GM20431 (cell line): ENCODE data around the gene MPC1.

Experiments used
- in situ Hi-C: fragments of 300-500 bp; cut with MseI, MboI; formaldehyde crosslinking; loops from one replicate; pipeline ENCODE4 v1.15.0; 2020; ENCODE audit warnings: low sequenced_read_pairs; ENCODE audit not compliant: unreplicated experiment

MPC1 gene

DNA sequence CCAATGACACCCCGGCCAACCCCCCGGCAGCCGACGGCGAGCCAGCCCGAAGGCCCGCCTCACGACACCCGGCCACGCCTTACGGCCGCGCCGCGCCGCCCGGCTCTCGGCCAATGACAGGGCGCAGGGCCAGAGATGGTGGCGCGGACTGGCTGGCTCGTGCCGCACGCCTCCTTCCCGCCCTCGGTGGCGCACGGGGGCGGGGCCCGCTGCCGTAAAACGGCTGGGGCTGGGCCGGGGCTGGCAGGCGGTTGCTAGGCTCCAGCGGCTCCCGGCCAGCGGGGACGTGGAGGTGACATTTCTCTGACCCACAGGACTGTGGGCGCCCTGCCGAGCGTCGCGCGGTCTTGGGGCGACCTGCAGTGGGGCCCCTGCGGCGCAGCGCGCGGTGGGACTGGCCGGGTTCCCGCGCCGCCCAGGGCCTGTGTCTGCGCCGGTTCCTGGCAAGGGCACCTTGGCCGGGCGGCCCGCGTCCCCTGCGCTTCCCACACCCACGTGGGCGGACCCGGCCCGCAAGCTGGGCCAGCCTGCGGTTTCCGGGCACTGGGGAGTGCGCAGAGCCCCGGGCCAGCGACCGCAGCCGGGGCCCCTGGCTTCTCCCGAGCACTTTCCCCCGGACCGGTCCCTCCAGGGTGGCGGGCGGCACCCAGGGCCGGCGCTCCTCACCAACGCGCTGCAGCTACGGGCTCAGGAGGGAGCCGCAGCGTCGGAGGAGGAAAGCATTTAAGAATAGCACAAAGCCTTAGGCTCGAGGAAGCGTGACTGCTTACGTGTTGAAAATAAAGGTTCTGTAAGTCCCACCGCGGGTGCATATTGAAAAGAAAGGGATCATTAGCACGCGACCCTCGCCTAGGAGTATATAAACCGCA is at the start of gene MPC1:
Gene MPC1, minus strand, starts transcription at position 8 of the 869 bp plus-strand sequence. CDS start 64 bp downstream, outside the sequence.
- in situ Hi-C loops: no loop called here

DNA sequence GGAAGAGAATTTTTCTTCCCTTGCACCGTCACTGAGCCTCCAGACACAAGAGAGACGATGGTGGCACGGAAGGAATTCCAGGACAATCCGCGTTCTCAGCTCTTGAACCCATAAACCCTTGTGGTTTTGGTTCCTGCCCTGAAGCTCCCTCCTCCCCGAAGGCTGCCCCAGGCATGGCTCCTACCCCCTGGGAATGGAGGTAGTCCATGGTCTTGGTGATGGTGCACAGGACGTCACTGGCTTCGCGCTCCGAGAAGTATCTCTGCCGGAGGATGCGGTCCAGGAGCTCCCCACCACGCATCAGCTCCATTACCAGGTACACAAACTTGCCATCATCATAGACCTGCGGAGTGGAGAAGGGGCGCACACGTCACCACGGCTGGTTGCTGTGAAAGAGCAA is 47.5 kb upstream of the MPC1 start:
- in situ Hi-C loops: no loop called here

GRCh38 chr6:166424431-166424830 is 41.7 kb upstream of the MPC1 start:
- in situ Hi-C loops: loop anchor here (25.0 kb wide), 1 partner anchor 137 kb away; no protein-coding TSS in a partner anchor

- in situ Hi-C loops: loop anchor here (25.0 kb wide), 1 partner anchor 136 kb away; no protein-coding TSS in a partner anchor
These were observed 41.0 kb upstream of the MPC1 start for GRCh38 chr6:166423781-166424180.

DNA sequence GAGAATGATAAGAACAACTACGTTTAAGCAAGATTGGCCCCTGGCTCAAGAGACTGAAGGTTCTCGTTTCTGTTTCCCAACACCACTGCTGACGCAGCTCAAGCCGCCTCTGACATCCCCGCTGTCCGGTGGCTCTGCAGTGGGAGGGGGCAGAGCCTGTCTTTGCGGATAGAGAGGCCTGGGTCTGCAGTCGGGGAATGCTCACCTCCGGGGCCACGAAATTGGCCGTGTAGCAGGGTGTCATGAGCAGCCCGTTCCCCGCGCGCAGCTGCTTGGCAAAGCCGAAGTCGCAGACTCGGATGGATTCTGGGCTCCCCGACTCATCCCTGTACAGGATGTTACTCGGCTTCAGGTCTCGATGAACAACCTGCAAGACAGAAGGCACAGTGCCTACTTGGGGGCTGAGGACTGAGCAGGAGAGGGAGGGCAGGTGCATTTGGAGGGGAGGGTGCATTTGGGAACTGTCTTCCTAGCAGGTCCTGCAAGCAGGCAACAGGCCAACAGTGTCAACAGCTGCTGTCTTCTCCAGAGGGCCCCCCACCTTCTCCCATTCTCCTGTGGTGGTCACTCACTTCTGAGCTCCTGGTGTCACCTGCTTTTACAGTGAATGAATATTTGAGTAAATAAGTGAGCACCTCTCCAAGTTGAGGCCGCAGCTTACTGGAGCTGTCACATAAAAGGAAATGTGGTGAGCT is 40.5 kb upstream of the MPC1 start:
- in situ Hi-C loops: loop anchor here (25.0 kb wide), 1 partner anchor 136 kb away; no protein-coding TSS in a partner anchor

GRCh38 chr6:166422201-166422940 is 39.6 kb upstream of the MPC1 start:
- in situ Hi-C loops: loop anchor here (25.0 kb wide), 1 partner anchor 135 kb away; no protein-coding TSS in a partner anchor

- in situ Hi-C loops: loop anchor here (25.0 kb wide), 1 partner anchor 133 kb away; no protein-coding TSS in a partner anchor
These were observed 37.6 kb upstream of the MPC1 start for GRCh38 chr6:166420351-166420750.

DNA sequence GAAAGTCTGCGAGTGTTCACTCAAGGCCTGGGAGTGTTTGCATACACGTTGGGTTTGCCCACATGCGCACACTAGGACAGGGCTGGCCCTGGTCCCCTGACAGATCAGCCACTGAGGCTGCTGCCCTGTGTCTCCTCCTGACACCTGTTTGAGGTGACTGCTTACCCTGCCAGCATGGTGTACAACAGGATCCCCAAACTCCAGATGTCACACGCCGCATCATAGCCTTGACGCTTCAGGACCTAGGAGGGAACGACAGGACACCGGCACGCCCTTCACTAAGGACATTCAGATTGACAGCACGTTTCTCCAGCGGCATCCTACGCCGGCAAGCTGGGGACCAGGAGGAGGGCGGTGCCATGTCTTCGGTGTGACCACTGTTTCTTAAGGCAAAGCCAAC is 37.0 kb upstream of the MPC1 start:
- in situ Hi-C loops: loop anchor here (25.0 kb wide), 1 partner anchor 132 kb away; no protein-coding TSS in a partner anchor

GRCh38 chr6:166419286-166419685 is 36.5 kb upstream of the MPC1 start:
- in situ Hi-C loops: loop anchor here (25.0 kb wide), 1 partner anchor 132 kb away; no protein-coding TSS in a partner anchor

GRCh38 chr6:166418691-166419143 is 36.0 kb upstream of the MPC1 start:
- in situ Hi-C loops: loop anchor here (25.0 kb wide), 1 partner anchor 131 kb away; no protein-coding TSS in a partner anchor

DNA sequence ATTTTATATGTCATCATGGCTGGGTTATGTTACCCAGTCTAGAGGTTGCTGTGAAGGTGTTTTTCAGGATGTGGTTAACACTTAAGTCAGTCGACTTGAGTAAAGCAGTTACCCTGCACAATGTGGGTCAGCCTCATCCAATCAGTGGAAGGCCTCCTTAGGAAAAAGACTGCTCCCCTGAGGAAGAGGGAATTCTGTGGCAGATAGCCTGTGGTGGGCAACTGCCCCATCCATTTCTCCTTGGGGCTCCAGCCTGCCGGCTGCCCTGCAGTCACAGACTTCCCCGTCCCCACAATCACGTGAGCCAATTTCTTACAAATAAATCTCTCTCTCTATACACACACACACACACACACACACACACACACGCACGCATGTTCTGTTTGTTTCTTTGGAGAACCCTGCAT is 34.5 kb upstream of the MPC1 start:
- in situ Hi-C loops: loop anchor here (25.0 kb wide), 1 partner anchor 130 kb away; no protein-coding TSS in a partner anchor

- in situ Hi-C loops: loop anchor here (25.0 kb wide), 1 partner anchor 129 kb away; no protein-coding TSS in a partner anchor
These were observed 33.1 kb upstream of the MPC1 start for GRCh38 chr6:166415833-166416347.

GRCh38 chr6:166415306-166415705 is 32.6 kb upstream of the MPC1 start:
- in situ Hi-C loops: loop anchor here (25.0 kb wide), 1 partner anchor 128 kb away; no protein-coding TSS in a partner anchor

- in situ Hi-C loops: loop anchor here (25.0 kb wide), 1 partner anchor 126 kb away; no protein-coding TSS in a partner anchor
These were observed 30.8 kb upstream of the MPC1 start for GRCh38 chr6:166413491-166413951.

GRCh38 chr6:166412911-166413384 is 30.2 kb upstream of the MPC1 start:
- in situ Hi-C loops: loop anchor here (25.0 kb wide), 1 partner anchor 126 kb away; no protein-coding TSS in a partner anchor

DNA sequence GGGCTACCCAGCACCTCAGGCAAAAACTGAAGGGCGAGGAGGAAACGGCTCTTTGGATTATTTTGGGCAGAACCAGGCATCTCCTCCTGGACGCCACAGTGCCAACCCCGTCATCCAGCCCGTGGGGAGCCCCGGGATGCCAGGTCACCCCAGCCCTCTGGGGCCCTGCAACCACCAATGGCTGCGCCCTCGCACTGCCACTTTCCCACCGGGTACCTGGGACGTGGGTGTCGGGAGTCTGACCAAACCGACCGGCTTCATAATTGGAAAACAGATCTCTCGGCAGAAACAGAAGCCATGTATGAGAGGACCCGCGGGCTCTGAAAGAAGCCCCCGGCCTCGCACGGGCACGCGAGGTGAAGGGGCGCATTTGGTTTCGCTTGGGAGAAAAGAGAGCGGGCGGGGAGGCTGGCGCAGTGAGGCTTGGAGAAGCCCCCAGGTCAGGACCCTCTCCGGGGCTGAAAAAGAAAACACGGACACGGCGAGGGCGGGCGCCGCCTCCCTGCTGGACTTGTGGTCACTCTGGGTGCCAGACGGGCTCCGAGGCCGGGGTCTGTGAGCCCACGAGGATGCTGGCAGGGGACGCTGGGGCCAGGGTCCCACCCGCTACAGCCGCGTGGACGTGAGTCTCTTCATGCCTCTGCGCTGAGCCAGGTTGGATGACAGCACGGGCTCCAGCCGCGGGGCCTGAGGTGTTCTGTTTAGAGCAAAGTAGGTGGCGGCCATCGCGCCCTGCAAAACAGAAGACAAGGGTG is 29.6 kb upstream of the MPC1 start:
- in situ Hi-C loops: loop anchor here (25.0 kb wide), 1 partner anchor 125 kb away; no protein-coding TSS in a partner anchor

GRCh38 chr6:166411721-166412151 is 29.0 kb upstream of the MPC1 start:
- in situ Hi-C loops: loop anchor here (25.0 kb wide), 1 partner anchor 124 kb away; no protein-coding TSS in a partner anchor

GRCh38 chr6:166411271-166411670 is 28.5 kb upstream of the MPC1 start:
- in situ Hi-C loops: loop anchor here (25.0 kb wide), 1 partner anchor 124 kb away; no protein-coding TSS in a partner anchor
